MCF 10A (cell line): ENCODE measurements around the gene DNAJC6. TPM values are rescaled to one million over a fixed set of nuclear protein-coding genes. Genes with fewer than 3 reads are reported as not detected.
A peak's percentile ranks its signal among the peaks of the same experiment; 100 is the strongest.

Experiments
- Bru-seq: library from RNA; stranded (reverse); fragments of 400-500 nt; gene quantifications from one replicate; lab custom pipeline; 2021; lab: Mats Ljungman, UMichigan
- BruChase-seq, 2 experiments: library from RNA; stranded (reverse); fragments of 400-500 nt; gene quantifications; one replicate each; lab custom pipeline; 2021; lab: Mats Ljungman, UMichigan
- BruUV-seq: library from RNA; stranded (reverse); fragments of 400-500 nt; replicated peaks from 2 replicates; lab custom pipeline; 2021; lab: Mats Ljungman, UMichigan
- CTCF ChIA-PET: fragments of 300-600 bp; sonication (Branson Sonifier 250); formaldehyde crosslinking; extraction: SDS; loops from one replicate; lab custom pipeline; 2021; ENCODE audit warnings: antibody characterized with exemption, inconsistent platforms; lab: Yijun Ruan, JAX
- POLR2A ChIA-PET: fragments of 300-600, 350-650 bp; sonication (Branson Sonifier 250); formaldehyde crosslinking; extraction: SDS; loops from one replicate; lab custom pipeline; 2020; ENCODE audit warnings: antibody characterized with exemption, inconsistent platforms; lab: Yijun Ruan, JAX
- DNase-seq: peaks from one replicate; pipeline ENCODE4 v3.0.0-alpha.2; 2018; ENCODE audit not compliant: unreplicated experiment
- H3K27ac Mint-ChIP-seq: one replicate; pipeline ENCODE4 v1.8.0; 2022; ENCODE audit warnings: mild to moderate bottlenecking, low read depth, mixed read lengths; ENCODE audit not compliant: unreplicated experiment
- H3K27me3 Mint-ChIP-seq: one replicate; pipeline ENCODE4 v1.8.0; 2022; ENCODE audit warnings: mixed read lengths; ENCODE audit not compliant: insufficient read depth, unreplicated experiment
- H3K36me3 Mint-ChIP-seq: one replicate; pipeline ENCODE4 v1.8.0; 2022; ENCODE audit warnings: mild to moderate bottlenecking, moderate library complexity, mixed read lengths; ENCODE audit not compliant: insufficient read depth, unreplicated experiment
- H3K4me1 Mint-ChIP-seq: one replicate; pipeline ENCODE4 v1.8.0; 2022; ENCODE audit warnings: mixed read lengths; ENCODE audit not compliant: insufficient read depth, unreplicated experiment
- H3K4me3 Mint-ChIP-seq: one replicate; pipeline ENCODE4 v1.8.0; 2022; ENCODE audit warnings: mild to moderate bottlenecking, moderate library complexity, mixed read lengths; ENCODE audit not compliant: unreplicated experiment
- H3K9me3 Mint-ChIP-seq: one replicate; pipeline ENCODE4 v1.8.0; 2022; ENCODE audit warnings: mixed read lengths; ENCODE audit not compliant: unreplicated experiment
- CTCF ChIP-seq: fragments of 200-600 bp; IDR thresholded peaks from one replicate; pipeline ENCODE4 v1.8.0; 2022; ENCODE audit warnings: antibody characterized with exemption, mild to moderate bottlenecking; ENCODE audit not compliant: unreplicated experiment
- intact Hi-C: fragments of 100-400 bp; cut with micrococcal nuclease; formaldehyde crosslinking; loops from 2 replicates; pipeline ENCODE4 v1.14.1; 2022
- long read RNA-seq: library from polyadenylated mRNA; stranded (forward); transcript quantifications from one replicate; pipeline ENCODE4 v2.0.0, GENCODE V29; 2022
- total RNA-seq: library from RNA; stranded (reverse); gene quantifications from 2 replicates; pipeline ENCODE4 v1.2.3, GENCODE V29; 2022

Gene DNAJC6
- total RNA-seq (7.9 and 8.4 TPM in 2 replicates), Bru-seq, nascent RNA (percentile 64 among the genes with signal in this experiment), BruChase-seq, experiment 1, labeled RNA remaining after a 6-hour chase (percentile 59 among the genes with signal in this experiment), BruChase-seq, experiment 2, labeled RNA remaining after a 2-hour chase (percentile 62 among the genes with signal in this experiment)
- long read RNA-seq, partial matches to known transcripts = 10 of 23 reads
- long read RNA-seq, other reads (novel, unspliced or antisense) = 13 of 23 reads

DNA sequence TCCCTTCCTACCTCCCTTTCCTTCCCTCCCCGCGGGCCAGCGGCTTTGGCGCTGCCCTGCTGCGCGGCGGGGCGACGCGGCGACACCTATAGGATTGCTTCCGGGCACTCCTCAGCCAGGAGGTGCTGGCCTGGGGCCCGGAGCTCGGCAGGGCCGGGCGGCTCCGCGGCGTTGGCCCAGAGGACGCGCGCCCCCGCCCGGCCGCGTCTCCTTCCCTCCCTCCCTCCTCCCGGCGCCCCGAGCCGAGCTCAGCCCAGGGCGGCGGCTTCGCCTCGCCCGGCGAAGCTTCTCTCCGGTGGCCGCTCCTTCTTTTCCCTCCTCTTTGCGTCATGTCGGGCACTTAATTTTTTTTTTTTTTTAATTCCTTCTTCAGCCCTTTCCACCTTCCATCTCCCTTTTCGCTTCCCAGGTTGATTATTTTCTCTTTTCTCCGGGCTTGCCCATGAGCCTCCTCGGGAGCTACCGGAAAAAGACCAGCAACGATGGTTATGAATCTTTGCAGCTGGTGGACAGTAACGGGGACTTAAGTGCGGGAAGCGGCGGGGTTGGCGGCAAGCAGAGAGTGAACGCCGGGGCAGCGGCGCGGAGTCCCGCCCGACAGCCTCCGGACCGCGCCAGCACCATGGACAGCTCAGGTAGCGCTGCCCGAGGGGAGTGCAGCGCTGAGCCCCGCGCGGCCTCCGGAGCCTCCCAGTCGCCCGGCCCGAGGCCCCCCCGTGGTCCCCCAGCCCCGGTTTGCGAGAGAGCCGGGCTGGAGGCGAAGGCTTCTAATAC is at the start of gene DNAJC6:
Gene DNAJC6, plus strand, starts transcription at position 240 of the 774 bp plus-strand sequence. Its CDS starts 203 bp downstream, at position 443.
- DNase-seq = peak; percentile 69
- intact Hi-C loops = loop anchor here (2.0 to 5.0 kb wide), 3 partner anchors 35 to 111 kb away; partner anchors contain the start of genes LEPR and LEPROT
- H3K9me3 Mint-ChIP-seq = no peaks in the 10 kb centered on the region
- H3K4me1 Mint-ChIP-seq = no peaks in the 10 kb centered on the region
- ChIA-PET POLR2A (interaction anchor here (0.6 to 1.9 kb wide), 7 partner anchors 34 to 121 kb away, joined by 3 to 6 read pairs (median 3); no protein-coding TSS in a partner anchor), CTCF (interaction anchor here (0.5 to 1.9 kb wide), 11 partner anchors 20 to 378 kb away, joined by 3 to 17 read pairs (median 3); no protein-coding TSS in a partner anchor)
- H3K36me3 Mint-ChIP-seq = peaks cover 5% of the 10 kb centered on the region
- TF ChIP-seq CTCF = no peak
- H3K27me3 Mint-ChIP-seq = no peaks in the 10 kb centered on the region
- no peak within 1 kb of the TSS for H3K27ac Mint-ChIP-seq
- H3K4me3 Mint-ChIP-seq = peak within 1 kb of the TSS; percentile 82
- BruUV-seq = no TSS peak

DNA sequence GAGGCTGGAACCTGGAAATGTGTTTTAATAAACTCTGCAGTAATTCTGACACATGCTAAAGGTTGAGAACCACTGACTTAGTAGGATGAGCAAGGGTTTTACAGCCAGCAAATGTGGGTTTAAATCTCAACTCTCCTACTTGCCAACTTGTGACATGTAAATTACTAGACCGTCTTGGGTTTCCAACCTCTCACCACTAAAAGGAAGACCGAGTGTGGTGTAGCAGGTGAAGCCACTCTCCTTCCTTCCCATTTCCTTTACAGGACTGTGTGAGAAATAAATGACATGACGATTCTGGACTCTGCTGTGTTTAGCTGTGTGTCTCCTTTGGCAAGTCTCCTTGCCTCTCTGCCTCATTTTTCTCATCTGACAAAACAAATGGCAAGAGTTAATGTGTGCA is 49.5 kb upstream of the DNAJC6 start:
- TF ChIP-seq CTCF = no peak
- ChIA-PET POLR2A (interaction anchor here (0.7 kb wide), 1 partner anchor 170 kb away, joined by 4 read pairs; no protein-coding TSS in a partner anchor), CTCF (interaction anchor here (1.0 to 1.2 kb wide), 3 partner anchors 14 to 427 kb away, joined by 3 to 5 read pairs (median 4); no protein-coding TSS in a partner anchor)
- Mint-ChIP-seq H3K27me3 (no peaks in the 10 kb centered on the region), H3K9me3 (no peaks in the 10 kb centered on the region), H3K4me1 (peaks cover 27% of the 10 kb centered on the region), H3K27ac (no peak overlapping the region), H3K36me3 (no peaks in the 10 kb centered on the region), H3K4me3 (no peak overlapping the region)
- no TSS peak for BruUV-seq
- intact Hi-C loops = no loop called here
- no peak for DNase-seq

- no peak for TF ChIP-seq CTCF
- intact Hi-C loops = no loop called here
- Mint-ChIP-seq H3K4me1 (peaks cover 17% of the 10 kb centered on the region), H3K9me3 (no peaks in the 10 kb centered on the region), H3K36me3 (no peaks in the 10 kb centered on the region), H3K4me3 (no peak overlapping the region), H3K27ac (peak overlapping the region; percentile 46), H3K27me3 (no peaks in the 10 kb centered on the region)
- CTCF ChIA-PET = interaction anchor here (0.6 to 1.2 kb wide), 5 partner anchors 38 to 427 kb away, joined by 3 to 6 read pairs (median 3); no protein-coding TSS in a partner anchor
- no TSS peak for BruUV-seq
- peak; percentile 70 for DNase-seq
- POLR2A ChIA-PET = interaction anchor here (0.6 to 1.2 kb wide), 6 partner anchors 31 to 1040 kb away, joined by 3 to 7 read pairs (median 3); no protein-coding TSS in a partner anchor
Observed at GRCh38 chr1:65260851-65261473, 48.4 kb upstream of the DNAJC6 start.
